DMS153 treated with DMSO at 0.1 percent for 48 hours (cell line): ENCODE results near the gene CCDC148.
A peak's percentile ranks its signal among the peaks of the same experiment; 100 is the strongest.
"Not testable (repeated sequence)": the region's sequence is repeated elsewhere in the genome, so short reads cannot be mapped to it uniquely, and the experiment has no call there.

Source experiments
- DNase-seq: peaks from one replicate; lab custom pipeline; 2025; ENCODE audit not compliant: unreplicated experiment; lab: John Stamatoyannopoulos, UW

CCDC148 gene

DNA sequence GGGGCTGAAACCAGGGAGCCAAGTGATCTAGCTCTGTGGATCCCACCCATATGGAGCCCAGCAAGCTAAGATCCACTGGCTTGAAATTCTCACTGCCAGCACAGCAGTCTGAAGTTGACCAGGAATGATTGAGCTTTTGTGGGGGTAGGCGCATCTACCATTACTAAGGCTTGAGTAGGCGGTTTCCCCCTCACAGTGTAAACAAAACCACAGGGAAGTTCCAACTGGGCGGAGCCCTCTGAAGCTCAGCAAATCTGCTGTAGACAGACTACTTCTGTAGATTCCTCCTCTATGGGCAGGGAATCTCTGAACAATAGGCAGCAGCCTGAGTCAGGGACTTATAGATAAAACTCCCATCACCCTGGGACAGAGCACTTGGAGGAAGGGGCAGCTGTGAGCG is 96.7 kb downstream of the CCDC148 start:
- no peak for DNase-seq

- DNase-seq: no peak
Measured at GRCh38 chr2:158357699-158358098, 98.9 kb downstream of the CCDC148 start.

DNA sequence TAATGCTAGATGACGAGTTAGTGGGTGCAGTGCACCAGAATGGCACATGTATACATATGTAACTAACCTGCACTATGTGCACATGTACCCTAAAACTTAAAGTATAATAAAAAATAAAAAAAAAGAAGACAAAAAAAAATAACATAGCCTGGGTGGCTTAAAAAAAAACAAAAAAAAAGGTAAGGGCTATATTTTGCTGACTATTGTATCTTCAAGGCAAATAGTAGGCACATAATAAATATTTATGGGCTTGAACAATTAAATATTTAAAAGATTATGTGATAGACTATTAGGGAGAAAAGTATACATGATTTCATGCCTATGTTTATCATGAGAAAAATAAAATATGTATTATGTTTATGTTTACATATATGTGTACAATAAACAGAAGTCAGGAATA is 99.4 kb downstream of the CCDC148 start:
- DNase-seq: no peak

GRCh38 chr2:158351466-158351816 is 105.1 kb downstream of the CCDC148 start:
- DNase-seq: not testable (repeated sequence)

DNA sequence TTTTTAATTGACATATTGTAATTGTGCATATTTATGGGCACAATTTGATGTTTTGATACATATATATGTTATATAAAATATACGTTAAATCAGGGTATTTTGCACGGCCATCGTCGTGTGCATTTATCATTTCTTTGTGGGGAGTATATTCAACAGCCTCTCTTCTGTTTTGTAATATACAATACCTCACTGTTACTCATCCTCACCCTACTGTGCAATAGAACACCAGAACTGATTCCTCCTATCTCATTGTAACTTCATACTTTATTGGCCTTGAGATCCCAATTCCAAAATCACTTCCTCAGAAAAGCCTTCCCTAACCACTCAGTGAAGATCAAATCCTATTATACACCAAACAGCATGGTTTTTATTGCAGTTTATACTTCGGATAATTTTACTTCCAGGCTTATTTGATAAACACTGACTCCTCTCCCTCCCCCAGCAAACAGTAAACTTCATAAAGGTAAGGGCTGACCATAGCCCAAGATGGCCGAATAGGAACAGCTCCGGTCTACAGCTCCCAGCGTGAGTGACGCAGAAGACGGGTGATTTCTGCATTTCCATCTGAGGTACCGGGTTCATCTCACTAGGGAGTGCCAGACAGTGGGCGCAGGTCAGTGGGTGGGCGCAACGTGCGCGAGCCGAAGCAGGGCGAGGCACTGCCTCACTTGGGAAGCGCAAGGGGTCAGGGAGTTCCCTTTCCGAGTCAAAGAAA is 105.6 kb downstream of the CCDC148 start:
- DNase-seq: not testable (repeated sequence)

DNA sequence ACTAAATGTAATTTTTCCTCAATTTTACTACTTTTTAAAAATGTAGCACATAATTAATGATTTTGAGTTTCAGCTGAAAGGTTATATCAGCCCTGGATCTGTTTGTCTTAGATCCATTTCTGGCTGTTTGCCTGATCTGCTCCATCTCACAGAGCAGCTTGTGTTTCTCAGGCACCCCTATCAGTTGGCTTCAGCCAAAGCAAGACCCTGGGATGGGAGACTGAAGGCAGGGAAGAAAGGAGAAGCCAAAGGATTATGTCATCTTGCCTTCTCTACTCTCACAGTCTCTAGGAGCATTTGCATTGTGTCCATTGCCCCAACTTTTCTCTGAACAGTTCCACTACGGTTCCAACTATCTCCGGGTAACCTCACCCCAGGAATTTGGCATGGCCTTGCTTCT is 110.5 kb downstream of the CCDC148 start:
- no peak for DNase-seq

DNA sequence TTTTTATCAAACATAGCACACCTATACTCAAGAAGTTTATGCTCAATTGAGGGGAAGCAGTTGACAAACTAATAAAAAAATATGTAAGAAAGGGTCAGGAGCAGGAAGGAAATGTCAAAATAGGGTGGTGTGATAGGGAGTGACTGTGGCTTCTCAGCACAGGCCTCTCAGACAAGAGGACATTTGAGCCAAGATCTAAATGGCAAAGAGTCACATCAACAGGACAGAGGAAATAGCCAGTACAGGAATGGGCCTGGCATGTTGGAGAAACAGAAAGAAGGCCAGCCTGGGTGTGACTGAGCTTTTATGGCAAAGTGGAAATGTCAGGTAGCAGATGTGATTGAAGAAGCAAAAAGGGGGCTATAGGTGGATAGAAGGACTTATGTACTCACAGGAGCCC is 117.0 kb downstream of the CCDC148 start:
- no peak for DNase-seq

DNA sequence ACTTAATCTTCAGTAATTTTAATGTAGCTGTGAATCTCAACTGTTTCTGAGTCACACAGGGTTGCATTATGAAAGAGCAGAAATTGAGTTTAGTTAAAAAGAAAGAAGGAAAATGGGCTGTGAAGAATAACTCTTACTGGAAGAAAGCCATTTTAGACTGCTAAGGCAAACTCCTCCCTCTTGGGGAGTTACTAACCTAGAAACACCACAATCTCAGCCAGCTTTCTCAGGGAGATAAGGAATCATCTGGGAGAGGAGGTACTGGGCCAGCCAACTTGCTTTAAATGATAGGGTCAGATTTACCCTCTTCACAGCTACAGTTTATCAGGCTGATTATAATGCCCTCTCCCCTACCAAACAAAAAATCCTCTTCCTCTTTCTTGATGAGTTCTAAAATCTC is 119.5 kb downstream of the CCDC148 start:
- DNase-seq: no peak

- DNase-seq: not testable (repeated sequence)
Measured at GRCh38 chr2:158331799-158332198, 124.8 kb downstream of the CCDC148 start.

DNA sequence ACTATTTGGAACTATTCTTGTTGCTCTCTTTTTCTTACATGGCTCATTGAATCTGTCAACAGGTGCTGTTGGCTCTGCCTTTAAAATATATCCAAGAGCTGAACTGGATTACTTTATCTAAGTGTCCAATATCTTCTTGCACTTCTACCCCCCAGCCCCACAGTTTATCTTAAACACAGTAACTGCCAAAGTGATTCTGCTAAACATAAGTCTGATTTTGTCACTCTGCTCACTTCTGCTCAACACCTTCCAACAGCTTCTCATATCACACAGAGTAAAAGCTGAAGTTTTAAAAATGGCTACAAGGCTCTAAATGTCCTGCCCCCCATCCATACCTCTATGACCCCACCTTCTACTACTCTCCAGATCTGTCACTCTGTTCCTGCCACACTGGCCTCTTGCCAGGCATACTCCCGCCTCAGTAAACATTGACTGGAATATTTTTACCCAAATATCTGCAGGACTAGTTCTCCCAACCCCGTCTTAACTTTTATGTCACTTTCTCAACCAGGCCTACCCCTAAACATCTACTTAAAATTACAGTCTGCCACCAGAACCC is 130.7 kb downstream of the CCDC148 start:
- no peak for DNase-seq

DNA sequence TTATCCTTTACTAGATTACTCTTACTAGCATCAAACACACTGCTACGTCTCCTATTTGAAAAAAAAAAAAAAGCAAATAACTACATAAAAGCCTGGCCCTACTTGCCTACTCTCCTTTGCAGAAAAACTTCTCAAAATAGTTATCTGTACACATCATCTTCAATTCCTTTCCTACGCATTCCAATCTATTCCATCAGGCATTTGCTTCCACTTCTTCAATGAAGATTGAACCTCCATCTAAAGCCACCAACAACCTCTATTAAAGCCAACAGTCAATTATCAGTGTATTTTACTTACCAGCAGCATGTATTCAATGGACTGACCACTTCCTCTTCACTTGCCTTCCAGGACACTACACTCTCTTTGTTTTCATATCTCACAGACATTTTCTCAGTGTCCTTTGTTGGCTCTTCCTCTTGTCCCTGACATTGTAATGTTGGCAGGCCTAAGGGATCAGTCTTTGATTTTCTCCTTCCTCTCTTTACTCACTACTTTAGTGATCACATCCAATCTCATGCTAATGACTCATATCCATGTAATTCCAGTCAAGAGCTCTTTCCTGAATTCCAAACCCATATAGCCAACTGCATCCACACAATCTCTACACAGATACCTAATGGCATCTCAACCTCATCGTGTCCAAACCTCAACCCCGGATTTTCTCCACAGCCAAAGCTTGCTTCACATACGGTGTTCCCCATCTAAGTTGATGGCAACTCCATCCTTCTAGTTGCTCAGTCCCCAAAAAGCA is 131.3 kb downstream of the CCDC148 start:
- no peak for DNase-seq

DNA sequence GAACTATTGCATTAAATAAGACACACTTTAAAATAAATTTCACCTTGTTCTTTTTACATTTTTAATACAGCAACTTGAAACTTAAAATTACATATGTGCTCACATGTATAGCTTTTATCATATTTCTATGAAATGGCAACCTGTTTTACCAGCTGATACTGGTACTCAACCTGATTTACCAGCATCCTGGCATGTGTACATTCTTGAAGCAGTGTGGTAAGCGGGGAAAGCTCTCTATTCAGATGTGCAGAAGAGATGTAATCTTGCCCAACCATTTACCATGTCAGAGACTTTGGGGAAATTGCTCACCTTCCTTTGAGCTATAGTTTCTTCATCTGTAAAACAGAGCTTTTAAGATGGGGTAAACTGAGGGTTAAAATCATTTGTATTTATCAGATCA is 133.2 kb downstream of the CCDC148 start:
- no peak for DNase-seq

DNA sequence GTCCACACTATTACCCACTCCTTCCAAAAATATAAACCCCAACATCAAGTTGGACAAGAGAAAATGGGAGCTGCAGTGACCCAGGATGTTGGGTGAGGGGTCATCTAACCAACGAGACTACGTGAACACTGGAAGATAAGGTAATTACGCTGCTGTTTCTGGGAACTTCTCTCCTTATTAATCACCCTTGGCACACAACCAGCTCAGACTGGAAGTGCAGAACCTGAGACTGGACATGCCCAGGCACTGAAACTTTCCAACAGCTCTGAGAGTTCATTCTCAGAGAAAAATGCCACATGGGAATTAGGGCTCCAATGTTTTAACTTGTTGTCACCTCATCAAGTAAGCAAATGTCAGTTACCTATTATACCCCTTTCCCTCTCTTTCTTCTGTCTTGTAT is 135.3 kb downstream of the CCDC148 start:
- DNase-seq: no peak

DNA sequence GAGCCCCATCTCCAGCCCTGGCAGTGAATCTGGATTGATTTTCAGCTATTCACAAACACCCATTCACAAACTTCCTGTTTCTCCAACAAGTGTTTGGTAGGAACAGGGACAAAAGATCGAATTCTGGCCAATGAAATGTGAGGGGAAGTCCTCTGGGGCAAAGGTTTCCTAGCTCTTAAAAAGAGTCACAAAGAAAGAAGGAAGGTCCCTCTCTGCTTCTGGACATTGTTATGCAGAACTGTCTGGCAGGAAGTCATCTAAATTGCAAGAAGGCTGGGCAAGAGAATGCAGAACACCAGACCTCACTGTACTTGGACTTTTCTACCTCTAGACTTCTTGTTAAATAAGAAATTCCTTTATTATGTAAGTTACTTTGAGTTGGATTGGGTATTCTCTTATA is 137.3 kb downstream of the CCDC148 start:
- peak; percentile 41 for DNase-seq

DNA sequence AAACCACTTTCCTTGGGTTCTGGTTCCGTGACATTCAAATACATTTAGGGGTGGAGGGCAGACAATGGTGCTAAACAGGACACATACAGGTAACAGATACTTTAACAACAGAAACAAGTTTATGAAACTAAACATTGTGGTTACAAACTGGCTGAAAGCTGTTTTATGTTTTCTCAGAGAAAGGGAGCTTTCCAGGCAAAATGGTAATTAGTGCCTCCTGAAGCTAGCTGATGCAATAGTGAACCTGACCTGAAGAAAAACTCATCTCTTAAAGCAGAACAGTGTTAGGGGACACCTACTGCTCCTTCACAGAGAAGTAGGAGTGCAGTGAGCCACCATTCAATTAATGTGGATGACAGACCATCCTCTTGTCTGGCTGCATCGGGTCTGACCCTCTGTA is 138.9 kb downstream of the CCDC148 start:
- no peak for DNase-seq

DNA sequence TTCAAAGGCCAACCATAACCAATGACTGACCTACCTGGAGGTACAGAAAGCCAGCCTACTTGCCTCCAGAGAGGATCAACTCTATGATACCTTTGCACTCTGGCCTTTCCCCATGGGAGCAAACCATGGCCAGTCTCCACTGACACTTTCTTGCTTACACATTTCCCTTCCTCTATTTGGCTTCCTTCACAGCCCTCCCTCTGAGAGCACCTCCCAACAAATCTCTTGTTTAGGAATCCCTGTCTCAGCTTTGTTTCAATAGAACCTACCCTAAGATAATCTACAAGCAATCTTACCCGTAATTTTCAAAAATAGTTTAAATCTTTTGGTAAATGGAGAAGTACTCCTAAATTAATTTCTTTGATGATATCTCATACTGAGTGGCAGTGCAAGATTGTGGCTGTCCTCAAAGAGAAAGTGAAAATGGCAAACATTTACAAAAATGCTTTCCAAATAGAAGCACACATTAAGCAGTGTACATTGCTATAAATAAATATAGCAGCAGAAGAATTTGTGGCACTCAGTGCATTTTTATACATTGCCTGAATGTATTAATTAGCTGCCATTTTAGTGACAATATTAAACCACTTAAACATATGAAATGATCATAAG is 140.6 kb downstream of the CCDC148 start:
- no peak for DNase-seq

GRCh38 chr2:158315000-158315399 is 141.6 kb downstream of the CCDC148 start:
- peak; percentile 28 for DNase-seq

- DNase-seq: no peak
Measured at GRCh38 chr2:158313734-158314133, 142.8 kb downstream of the CCDC148 start.

- no peak for DNase-seq
Measured at GRCh38 chr2:158312981-158313380, 143.6 kb downstream of the CCDC148 start.

DNA sequence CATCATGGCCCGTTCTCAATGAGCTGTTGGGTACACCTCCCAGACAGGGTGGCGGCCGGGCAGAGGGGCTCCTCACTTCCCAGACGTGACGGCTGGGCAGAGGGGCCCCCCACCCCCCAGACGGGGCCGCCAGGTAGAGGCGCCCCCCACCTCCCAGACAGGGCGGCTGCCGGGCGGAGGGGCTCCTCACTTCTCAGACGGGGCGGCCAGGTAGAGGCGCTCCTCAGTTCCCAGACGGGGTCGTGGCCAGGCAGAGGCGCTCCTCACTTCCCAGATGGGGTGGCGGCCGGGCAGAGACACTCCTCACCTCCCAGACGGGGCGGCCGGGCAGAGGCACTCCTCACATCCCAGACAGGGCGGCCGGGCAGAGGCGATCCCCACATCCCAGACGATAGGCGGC is 146.1 kb downstream of the CCDC148 start:
- not testable (repeated sequence) for DNase-seq

- no peak for DNase-seq
Measured at GRCh38 chr2:158305501-158305900, 151.1 kb downstream of the CCDC148 start.

DNA sequence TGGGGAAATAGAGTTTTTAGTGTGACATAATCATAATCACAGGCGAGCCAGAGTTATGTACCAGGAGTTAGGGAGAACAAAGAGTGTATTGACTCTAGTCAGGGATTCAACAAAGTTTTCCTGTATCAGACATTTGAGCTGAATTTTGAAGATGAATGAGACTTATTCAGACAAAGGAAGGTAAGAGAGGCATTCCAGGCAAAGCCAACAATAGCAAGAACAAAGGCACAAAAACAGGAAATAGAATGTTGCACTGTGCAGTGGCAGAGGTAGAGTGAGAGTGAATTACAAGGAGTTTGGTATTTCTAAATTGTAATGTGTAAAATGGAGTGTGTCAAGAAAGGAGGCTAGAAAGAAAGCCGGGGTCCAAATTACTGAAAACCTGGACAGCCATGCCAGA is 156.2 kb downstream of the CCDC148 start:
- no peak for DNase-seq
